Stomach smooth muscle (tissue), 2 donors: ENCODE measurements around the gene SAV1.
A peak's percentile ranks its signal among the peaks of the same experiment; 100 is the strongest.

Experiments used
- H3K27ac ChIP-seq: one replicate; pipeline ENCODE4 v1.7.0; 2013; ENCODE audit warnings: mild to moderate bottlenecking, low read length, inconsistent platforms
- H3K27me3 ChIP-seq, 2 donors: one replicate each; pipeline ENCODE4 v1.7.0; 2013; ENCODE audit warnings: low read length in 2 of 2; ENCODE audit not compliant: insufficient read depth in 2 of 2, control insufficient read depth in 1 of 2
- H3K36me3 ChIP-seq, 2 donors: one replicate each; pipeline ENCODE4 v1.7.0; 2013; ENCODE audit warnings: low read length in 2 of 2; ENCODE audit not compliant: control insufficient read depth in 2 of 2, insufficient read depth in 2 of 2
- H3K4me1 ChIP-seq: one replicate; pipeline ENCODE4 v1.7.0; 2013; ENCODE audit warnings: low read length; ENCODE audit not compliant: control insufficient read depth, insufficient read depth
- H3K4me3 ChIP-seq, 2 donors: one replicate each; pipeline ENCODE4 v1.7.0; 2013; ENCODE audit warnings: low read length in 2 of 2
- H3K9ac ChIP-seq, 2 donors: one replicate each; pipeline ENCODE4 v1.7.0; 2013; ENCODE audit warnings: low read length in 2 of 2, mild to moderate bottlenecking in 1 of 2
- H3K9me3 ChIP-seq, 2 donors: one replicate each; pipeline ENCODE4 v1.7.0; 2013; ENCODE audit warnings: low read length in 2 of 2; ENCODE audit not compliant: control insufficient read depth in 2 of 2
- donor health status: healthy.
- donor health status: Pancreatic carcinoma.

The SAV1 gene

DNA sequence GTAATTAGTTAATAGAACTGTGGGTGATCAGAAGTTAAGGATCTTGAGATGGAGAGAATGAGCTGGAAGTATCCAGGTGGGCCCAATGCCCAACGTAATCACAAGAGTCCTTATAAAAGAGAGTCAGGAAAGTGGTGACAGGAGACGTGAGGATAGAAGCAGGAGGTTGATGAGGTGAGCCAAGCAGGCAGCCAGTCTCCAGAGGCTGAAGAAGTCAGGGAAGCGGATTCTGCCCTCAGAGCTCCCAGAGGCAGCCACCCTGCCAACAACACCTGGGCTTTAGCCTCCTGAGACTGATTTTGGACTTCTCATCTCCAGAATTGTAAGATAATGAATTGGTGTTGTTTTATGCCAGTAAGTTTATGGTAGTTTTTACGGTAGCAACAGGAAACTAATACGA, 10.1 kb upstream of the SAV1 start:
- no peak overlapping the region for H3K27ac ChIP-seq
- no peaks in the 10 kb centered on the region for H3K36me3 ChIP-seq
- H3K4me1 ChIP-seq = no peaks in the 10 kb centered on the region
- no peak overlapping the region for H3K4me3 ChIP-seq
- no peak overlapping the region for H3K9ac ChIP-seq
- no peaks in the 10 kb centered on the region for H3K9me3 ChIP-seq
- H3K27me3 ChIP-seq = no peaks in the 10 kb centered on the region

DNA sequence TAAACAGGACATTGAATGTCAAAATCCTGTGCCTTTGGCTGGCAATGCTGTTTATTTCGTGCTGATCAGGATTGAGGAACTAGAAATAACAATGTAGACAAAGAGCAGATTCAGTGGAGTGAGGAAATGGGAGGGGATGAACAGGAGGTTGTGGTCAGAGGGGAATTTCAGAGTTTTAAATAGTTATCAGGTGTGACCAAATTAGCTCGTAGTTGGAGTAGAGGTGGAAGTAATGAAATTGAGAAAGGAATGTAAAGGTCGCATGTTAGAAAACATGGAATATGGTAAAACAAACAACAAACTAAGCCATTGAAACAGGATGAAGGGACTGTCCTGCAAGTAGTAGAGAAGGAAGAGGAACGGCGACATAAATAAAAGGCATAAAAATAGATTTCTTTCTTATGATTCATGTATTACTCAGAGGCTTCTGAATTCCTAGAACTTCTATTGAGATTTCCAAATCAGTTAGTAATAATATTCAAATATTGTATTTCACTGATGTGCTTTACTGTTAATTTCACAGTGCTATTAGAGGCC, 9.5 kb upstream of the SAV1 start:
- Histone ChIP-seq H3K27ac (no peak overlapping the region), H3K4me1 (no peaks in the 10 kb centered on the region), H3K27me3 (no peaks in the 10 kb centered on the region), H3K9me3 (no peaks in the 10 kb centered on the region), H3K36me3 (no peaks in the 10 kb centered on the region), H3K9ac (no peak overlapping the region), H3K4me3 (no peak overlapping the region)

DNA sequence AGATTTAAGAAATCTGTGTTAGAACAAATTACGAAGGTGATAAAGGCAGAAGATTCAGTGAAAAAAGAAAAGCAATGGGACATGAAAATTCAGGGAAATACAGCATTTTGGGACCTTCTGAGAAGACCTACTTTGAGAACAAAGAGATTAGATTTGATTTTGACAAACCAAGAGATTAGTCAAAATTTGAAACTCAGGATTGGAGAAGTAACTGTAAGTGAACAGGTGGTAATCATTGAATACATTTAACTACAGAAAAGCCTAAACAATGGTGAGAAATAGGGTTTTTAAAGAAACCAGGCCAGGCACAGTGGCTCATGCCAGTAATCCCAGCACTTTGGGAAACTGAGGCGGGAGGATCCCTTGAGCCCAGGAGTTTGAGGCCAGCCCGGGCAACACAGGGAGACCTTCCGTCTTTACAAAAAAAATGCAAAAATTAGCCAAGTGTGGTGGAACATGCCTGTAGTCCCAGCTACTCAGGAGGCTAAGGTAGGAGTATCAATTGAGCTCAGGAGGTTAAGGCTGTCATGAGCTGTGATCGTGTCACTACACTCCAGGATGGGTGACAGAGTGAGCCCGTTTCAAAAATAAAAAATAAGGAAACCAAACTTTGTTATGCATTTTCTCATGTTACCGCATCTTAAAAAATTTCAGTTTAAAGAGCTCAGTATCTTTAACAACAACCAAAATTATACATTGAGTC, 8.9 kb upstream of the SAV1 start:
- H3K4me1 ChIP-seq = no peaks in the 10 kb centered on the region
- no peaks in the 10 kb centered on the region for H3K36me3 ChIP-seq
- H3K9ac ChIP-seq = no peak overlapping the region
- H3K4me3 ChIP-seq = no peak overlapping the region
- no peaks in the 10 kb centered on the region for H3K27me3 ChIP-seq
- no peaks in the 10 kb centered on the region for H3K9me3 ChIP-seq
- no peak overlapping the region for H3K27ac ChIP-seq

- Histone ChIP-seq H3K27me3 (no peaks in the 10 kb centered on the region), H3K36me3 (no peaks in the 10 kb centered on the region), H3K9me3 (no peaks in the 10 kb centered on the region), H3K4me1 (no peaks in the 10 kb centered on the region), H3K9ac (no peak overlapping the region), H3K27ac (no peak overlapping the region), H3K4me3 (no peak overlapping the region)
Observed at GRCh38 chr14:50675597-50675996, 7.5 kb upstream of the SAV1 start.

- no peaks in the 10 kb centered on the region for H3K27me3 ChIP-seq
- peaks cover 4% of the 10 kb centered on the region for H3K4me1 ChIP-seq
- no peaks in the 10 kb centered on the region for H3K36me3 ChIP-seq
- H3K27ac ChIP-seq = no peak overlapping the region
- H3K9ac ChIP-seq = no peak overlapping the region
- no peak overlapping the region for H3K4me3 ChIP-seq
- H3K9me3 ChIP-seq = no peaks in the 10 kb centered on the region
Observed at GRCh38 chr14:50670866-50671256, 2.8 kb upstream of the SAV1 start.

- H3K27me3 ChIP-seq = no peaks in the 10 kb centered on the region
- no peaks in the 10 kb centered on the region for H3K36me3 ChIP-seq
- no peak overlapping the region for H3K9ac ChIP-seq
- no peak overlapping the region for H3K4me3 ChIP-seq
- no peaks in the 10 kb centered on the region for H3K9me3 ChIP-seq
- peaks cover 4% of the 10 kb centered on the region for H3K4me1 ChIP-seq
- no peak overlapping the region for H3K27ac ChIP-seq
Observed at GRCh38 chr14:50670196-50670865, 2.2 kb upstream of the SAV1 start.

- Histone ChIP-seq H3K27me3 (no peaks in the 10 kb centered on the region), H3K27ac (no peak overlapping the region), H3K9me3 (no peaks in the 10 kb centered on the region), H3K4me1 (peaks cover 4% of the 10 kb centered on the region), H3K36me3 (peaks cover 0 to 3% of the 10 kb centered on the region in 2 donors), H3K9ac (no peak overlapping the region), H3K4me3 (no peak overlapping the region)
Observed at GRCh38 chr14:50669441-50669986, 1.4 kb upstream of the SAV1 start.

GRCh38 chr14:50668826-50669143, 679 bp upstream of the SAV1 start:
- peak overlapping the region; percentile 91 to 96 for H3K9ac ChIP-seq
- no peaks in the 10 kb centered on the region for H3K27me3 ChIP-seq
- H3K27ac ChIP-seq = peak overlapping the region; percentile 84

DNA sequence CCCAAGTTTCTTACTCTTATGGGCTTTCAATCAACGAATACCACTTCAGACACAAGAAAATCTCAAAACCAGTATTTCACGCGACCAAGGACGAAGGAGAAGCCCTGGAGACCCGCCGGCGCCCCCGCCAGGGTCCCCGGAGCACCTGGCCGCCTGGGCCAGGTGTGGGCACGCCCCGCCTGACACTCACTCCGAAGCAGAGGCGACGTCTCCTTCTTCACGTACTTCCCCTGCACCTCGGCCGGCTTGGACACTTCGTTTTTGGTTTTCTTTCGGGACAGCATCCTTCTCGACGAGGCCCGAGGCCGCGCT, 466 bp downstream of the SAV1 start:
- Histone ChIP-seq H3K9ac (peak overlapping the region; percentile 89 to 96), H3K27me3 (no peaks in the 10 kb centered on the region), H3K4me3 (peak overlapping the region; percentile 63 to 90), H3K27ac (peak overlapping the region; percentile 84), H3K9me3 (no peaks in the 10 kb centered on the region), H3K36me3 (peaks cover 0 to 3% of the 10 kb centered on the region in 2 donors), H3K4me1 (peaks cover 4% of the 10 kb centered on the region)

More at GRCh38 chr14:50668826-50669143, 679 bp upstream of the SAV1 start:
- Histone ChIP-seq H3K36me3 (peaks cover 0 to 3% of the 10 kb centered on the region in 2 donors), H3K9me3 (no peaks in the 10 kb centered on the region), H3K4me1 (peaks cover 4% of the 10 kb centered on the region), H3K4me3 (peak overlapping the region; percentile 63 to 90)

DNA sequence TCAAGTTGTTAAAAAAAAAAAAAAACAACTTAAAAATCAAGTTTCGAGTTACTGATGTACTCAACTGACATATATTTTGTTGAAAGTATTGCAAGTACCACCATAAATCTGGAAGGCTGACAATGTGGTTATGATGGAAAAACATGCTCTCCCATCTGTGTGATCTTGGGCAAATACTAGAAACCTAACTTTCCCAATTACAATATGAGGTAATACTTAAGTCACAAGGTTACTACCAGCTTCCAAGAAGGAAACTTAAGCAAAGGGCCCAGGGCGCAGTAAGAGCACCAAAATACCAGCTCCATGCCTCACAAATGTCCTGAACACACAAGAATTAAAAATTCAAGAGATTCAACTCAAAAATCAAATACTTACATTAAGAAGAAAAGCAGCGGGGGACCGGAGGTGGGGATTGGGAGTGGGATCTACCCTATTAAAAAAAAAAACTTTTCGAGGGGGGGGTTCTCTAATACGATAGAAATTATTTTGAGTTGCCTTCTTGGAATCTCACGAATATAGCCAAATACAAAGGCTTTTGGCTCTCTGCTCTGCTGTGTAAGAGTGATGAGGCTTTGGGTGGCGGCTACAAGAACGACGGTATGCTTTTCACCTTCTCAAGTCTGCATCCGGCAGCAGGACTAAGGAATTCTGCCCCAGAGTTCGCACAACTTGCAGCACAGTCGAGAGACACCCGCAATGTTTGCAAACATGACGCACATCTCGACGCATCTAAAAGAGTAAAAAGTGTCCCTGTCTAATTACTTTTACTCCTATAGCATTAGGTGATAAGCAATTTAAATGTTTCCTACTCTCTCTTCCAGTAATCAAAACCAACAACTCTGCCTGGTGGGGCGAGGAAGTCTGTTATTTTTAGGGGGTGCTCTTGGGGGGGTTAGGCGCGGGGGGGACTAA, 1.1 kb downstream of the SAV1 start:
- Histone ChIP-seq H3K27me3 (no peaks in the 10 kb centered on the region), H3K9ac (peak overlapping the region; percentile 89 to 96), H3K27ac (peak overlapping the region; percentile 84), H3K4me3 (peak overlapping the region; percentile 63 to 90), H3K36me3 (peaks cover 0 to 3% of the 10 kb centered on the region in 2 donors), H3K4me1 (peaks cover 4% of the 10 kb centered on the region), H3K9me3 (no peaks in the 10 kb centered on the region)
